ENCODE measurements around the gene ATAD3C. TPM values are rescaled to one million over a fixed set of nuclear protein-coding genes. Genes with fewer than 3 reads are reported as not detected.
"Not testable (repeated sequence)": the region's sequence is repeated elsewhere in the genome, so short reads cannot be mapped to it uniquely, and the experiment has no call there.

ATAD3C gene
- total RNA-seq, 1 donor from 2014 or later: 0.27 TPM

- Mint-ChIP-seq H3K9me3 (ENCODE audit: unreplicated experiment) (no peaks in the 10 kb centered on the region), H3K36me3 (ENCODE audit: unreplicated experiment) (peaks cover 10% of the 10 kb centered on the region), H3K4me3 (ENCODE audit: unreplicated experiment) (no peak overlapping the region), H3K27me3 (ENCODE audit: unreplicated experiment) (no peaks in the 10 kb centered on the region), H3K27ac (ENCODE audit: unreplicated experiment) (no peak overlapping the region), H3K4me1 (ENCODE audit: unreplicated experiment) (no peaks in the 10 kb centered on the region)
- DNase-seq (ENCODE audit: extremely low spot score, unreplicated experiment): no peak
- TF ChIP-seq CTCF (IDR thresholded peaks at IDR 0.05): no peak
Observed at GRCh38 chr1:1479547-1480487, 30.3 kb downstream of the ATAD3C start.

GRCh38 chr1:1480488-1480867, 31.0 kb downstream of the ATAD3C start:
- H3K4me1 Mint-ChIP-seq (ENCODE audit: unreplicated experiment); H3K9me3 Mint-ChIP-seq (ENCODE audit: unreplicated experiment); H3K27ac Mint-ChIP-seq (ENCODE audit: unreplicated experiment); H3K4me3 Mint-ChIP-seq (ENCODE audit: unreplicated experiment); H3K27me3 Mint-ChIP-seq (ENCODE audit: unreplicated experiment); H3K36me3 Mint-ChIP-seq (ENCODE audit: unreplicated experiment); DNase-seq (ENCODE audit: extremely low spot score, unreplicated experiment): not testable (repeated sequence)

GRCh38 chr1:1481811-1482210, 32.3 kb downstream of the ATAD3C start:
- not testable (repeated sequence) for H3K27me3 Mint-ChIP-seq (ENCODE audit: unreplicated experiment); H3K27ac Mint-ChIP-seq (ENCODE audit: unreplicated experiment); H3K36me3 Mint-ChIP-seq (ENCODE audit: unreplicated experiment); H3K4me3 Mint-ChIP-seq (ENCODE audit: unreplicated experiment); DNase-seq (ENCODE audit: extremely low spot score, unreplicated experiment); H3K9me3 Mint-ChIP-seq (ENCODE audit: unreplicated experiment); H3K4me1 Mint-ChIP-seq (ENCODE audit: unreplicated experiment)

- no peak for TF ChIP-seq CTCF (IDR thresholded peaks at IDR 0.05)
- Mint-ChIP-seq H3K36me3 (ENCODE audit: unreplicated experiment) (peaks cover 8% of the 10 kb centered on the region), H3K4me3 (ENCODE audit: unreplicated experiment) (no peak overlapping the region), H3K27ac (ENCODE audit: unreplicated experiment) (no peak overlapping the region), H3K4me1 (ENCODE audit: unreplicated experiment) (no peaks in the 10 kb centered on the region), H3K9me3 (ENCODE audit: unreplicated experiment) (no peaks in the 10 kb centered on the region), H3K27me3 (ENCODE audit: unreplicated experiment) (no peaks in the 10 kb centered on the region)
- DNase-seq (ENCODE audit: extremely low spot score, unreplicated experiment): no peak
Observed at GRCh38 chr1:1482856-1483255, 33.4 kb downstream of the ATAD3C start.

- H3K9me3 Mint-ChIP-seq (ENCODE audit: unreplicated experiment): no peaks in the 10 kb centered on the region
- no peak for TF ChIP-seq CTCF (IDR thresholded peaks at IDR 0.05)
- no peaks in the 10 kb centered on the region for H3K4me1 Mint-ChIP-seq (ENCODE audit: unreplicated experiment)
- no peak for DNase-seq (ENCODE audit: extremely low spot score, unreplicated experiment)
- H3K27me3 Mint-ChIP-seq (ENCODE audit: unreplicated experiment): no peaks in the 10 kb centered on the region
- no peak overlapping the region for H3K4me3 Mint-ChIP-seq (ENCODE audit: unreplicated experiment)
- no peak overlapping the region for H3K27ac Mint-ChIP-seq (ENCODE audit: unreplicated experiment)
- peaks cover 10% of the 10 kb centered on the region for H3K36me3 Mint-ChIP-seq (ENCODE audit: unreplicated experiment)
Observed at GRCh38 chr1:1483714-1484113, 34.2 kb downstream of the ATAD3C start.

- DNase-seq (ENCODE audit: extremely low spot score, unreplicated experiment); H3K4me1 Mint-ChIP-seq (ENCODE audit: unreplicated experiment); H3K9me3 Mint-ChIP-seq (ENCODE audit: unreplicated experiment); H3K27ac Mint-ChIP-seq (ENCODE audit: unreplicated experiment); H3K27me3 Mint-ChIP-seq (ENCODE audit: unreplicated experiment); H3K4me3 Mint-ChIP-seq (ENCODE audit: unreplicated experiment): not testable (repeated sequence)
- peaks cover 15% of the 10 kb centered on the region for H3K36me3 Mint-ChIP-seq (ENCODE audit: unreplicated experiment)
Observed at GRCh38 chr1:1484976-1485750, 35.7 kb downstream of the ATAD3C start.

GRCh38 chr1:1485755-1486317, 36.3 kb downstream of the ATAD3C start:
- H3K27me3 Mint-ChIP-seq (ENCODE audit: unreplicated experiment); H3K4me1 Mint-ChIP-seq (ENCODE audit: unreplicated experiment); H3K9me3 Mint-ChIP-seq (ENCODE audit: unreplicated experiment); H3K27ac Mint-ChIP-seq (ENCODE audit: unreplicated experiment); H3K4me3 Mint-ChIP-seq (ENCODE audit: unreplicated experiment); DNase-seq (ENCODE audit: extremely low spot score, unreplicated experiment): not testable (repeated sequence)
- H3K36me3 Mint-ChIP-seq (ENCODE audit: unreplicated experiment): peaks cover 18% of the 10 kb centered on the region

Data from osteocyte (in vitro differentiated cells).